PC-3 (cell line): Measurements from ENCODE around the gene SNAP47. TPM values are rescaled to one million over a fixed set of nuclear protein-coding genes. Genes with fewer than 3 reads are reported as not detected.

ENCODE experiments used
- ATAC-seq: fragments of 200-7000 bp; cut with Tn5 transposase; 2 replicates; pipeline ENCODE4 v1.9.1; 2020; ENCODE audit warnings: mild to moderate bottlenecking, moderate library complexity
- BruUV-seq: library from RNA; stranded (reverse); fragments of 400-500 nt; replicated peaks from 2 replicates; lab custom pipeline; 2021; lab: Mats Ljungman, UMichigan
- CTCF ChIA-PET: fragments of 300-600 bp; sonication (Branson Sonifier 250); formaldehyde crosslinking; loops from one replicate; lab custom pipeline; 2022; ENCODE audit warnings: antibody characterized with exemption; lab: Charles Lee
- POLR2A ChIA-PET: fragments of 300-600 bp; sonication (Branson Sonifier 250); formaldehyde crosslinking; loops from one replicate; lab custom pipeline; 2022; ENCODE audit warnings: antibody characterized with exemption; ENCODE audit not compliant: unreplicated experiment; lab: Charles Lee
- DNase-seq: peaks from one replicate; pipeline ENCODE4 v3.0.0-alpha.2; 2015
- H2AFZ ChIP-seq: fragments of 300-600 bp; sonication (generic); 2 replicates; pipeline ENCODE4 v1.6.0; 2016; ENCODE audit warnings: antibody characterized with exemption, low read length
- H3F3A ChIP-seq: fragments of 300-600 bp; sonication (generic); one replicate; pipeline ENCODE4 v1.6.0; 2017; ENCODE audit warnings: antibody characterized with exemption, low read length, control low read depth, mild to moderate bottlenecking; ENCODE audit not compliant: unreplicated experiment
- H3K27ac ChIP-seq: fragments of 300-600 bp; sonication (generic); 2 replicates; pipeline ENCODE4 v1.5.1; 2016; ENCODE audit warnings: mild to moderate bottlenecking, low read length
- H3K27me3 ChIP-seq: fragments of 300-600 bp; sonication (generic); 2 replicates; pipeline ENCODE4 v1.6.1; 2016; ENCODE audit warnings: low read length, mixed read lengths
- H3K36me3 ChIP-seq: fragments of 300-600 bp; sonication (generic); 2 replicates; pipeline ENCODE4 v1.6.1; 2016; ENCODE audit warnings: low read depth, mixed run types, low read length, mixed read lengths
- H3K4me1 ChIP-seq: fragments of 300-600 bp; sonication (generic); 2 replicates; pipeline ENCODE4 v1.5.1; 2016; ENCODE audit warnings: low read length; ENCODE audit not compliant: insufficient read depth
- H3K4me2 ChIP-seq: fragments of 300-600 bp; sonication (generic); 2 replicates; pipeline ENCODE4 v1.6.0; 2016; ENCODE audit warnings: low read length
- H3K4me3 ChIP-seq: fragments of 300-600 bp; sonication (generic); 2 replicates; pipeline ENCODE4 v1.5.1; 2016; ENCODE audit warnings: mild to moderate bottlenecking, low read length, mixed read lengths
- H3K79me2 ChIP-seq: fragments of 300-600 bp; sonication (generic); 2 replicates; pipeline ENCODE4 v1.6.1; 2017; ENCODE audit warnings: low read length, mixed read lengths
- H3K9ac ChIP-seq: fragments of 300-600 bp; sonication (generic); 2 replicates; pipeline ENCODE4 v1.6.0; 2016; ENCODE audit warnings: mild to moderate bottlenecking, low read length
- H3K9me2 ChIP-seq: fragments of 300-600 bp; sonication (generic); replicated peaks from 2 replicates; pipeline ENCODE4 v1.6.1; 2016; ENCODE audit warnings: mixed run types, low read length, mixed read lengths
- H3K9me3 ChIP-seq: fragments of 300-600 bp; sonication (generic); 2 replicates; pipeline ENCODE4 v1.6.1; 2016; ENCODE audit warnings: low read length, mixed read lengths
- H4K20me1 ChIP-seq: fragments of 300-600 bp; sonication (generic); 2 replicates; pipeline ENCODE4 v1.6.1; 2016; ENCODE audit warnings: low read length, mixed read lengths
- EZH2 ChIP-seq: fragments of 300-600 bp; sonication (generic); IDR thresholded peaks from one replicate; pipeline ENCODE4 v1.6.1; 2017; ENCODE audit warnings: antibody characterized with exemption, mild to moderate bottlenecking, low read length; ENCODE audit not compliant: unreplicated experiment
- EZH2phosphoT487 ChIP-seq: fragments of 300-600 bp; sonication (generic); IDR thresholded peaks from 2 replicates; pipeline ENCODE4 v1.6.1; 2018; ENCODE audit warnings: mild to moderate bottlenecking, antibody characterized with exemption, low read length, borderline replicate concordance
- intact Hi-C: fragments of 100-400 bp; cut with micrococcal nuclease; formaldehyde crosslinking; loops from 2 replicates; pipeline ENCODE4 v1.9.0; 2023
- total RNA-seq: library from RNA; depleted of rRNA; stranded (reverse); fragments of >200 nt; gene quantifications from 2 replicates; pipeline ENCODE4 v1.2.3, GENCODE V29; 2014
- TF ChIP-seq, protein P1 (sequence below): fragments of 300-600 bp; sonication (generic); conservative IDR thresholded peaks from 2 replicates; pipeline ENCODE4 v1.5.1; 2017; ENCODE audit warnings: antibody characterized with exemption, low read depth, mild to moderate bottlenecking, low read length

SNAP47 gene
- total RNA-seq, 1 experiment from 2014 or later = 123 TPM

DNA sequence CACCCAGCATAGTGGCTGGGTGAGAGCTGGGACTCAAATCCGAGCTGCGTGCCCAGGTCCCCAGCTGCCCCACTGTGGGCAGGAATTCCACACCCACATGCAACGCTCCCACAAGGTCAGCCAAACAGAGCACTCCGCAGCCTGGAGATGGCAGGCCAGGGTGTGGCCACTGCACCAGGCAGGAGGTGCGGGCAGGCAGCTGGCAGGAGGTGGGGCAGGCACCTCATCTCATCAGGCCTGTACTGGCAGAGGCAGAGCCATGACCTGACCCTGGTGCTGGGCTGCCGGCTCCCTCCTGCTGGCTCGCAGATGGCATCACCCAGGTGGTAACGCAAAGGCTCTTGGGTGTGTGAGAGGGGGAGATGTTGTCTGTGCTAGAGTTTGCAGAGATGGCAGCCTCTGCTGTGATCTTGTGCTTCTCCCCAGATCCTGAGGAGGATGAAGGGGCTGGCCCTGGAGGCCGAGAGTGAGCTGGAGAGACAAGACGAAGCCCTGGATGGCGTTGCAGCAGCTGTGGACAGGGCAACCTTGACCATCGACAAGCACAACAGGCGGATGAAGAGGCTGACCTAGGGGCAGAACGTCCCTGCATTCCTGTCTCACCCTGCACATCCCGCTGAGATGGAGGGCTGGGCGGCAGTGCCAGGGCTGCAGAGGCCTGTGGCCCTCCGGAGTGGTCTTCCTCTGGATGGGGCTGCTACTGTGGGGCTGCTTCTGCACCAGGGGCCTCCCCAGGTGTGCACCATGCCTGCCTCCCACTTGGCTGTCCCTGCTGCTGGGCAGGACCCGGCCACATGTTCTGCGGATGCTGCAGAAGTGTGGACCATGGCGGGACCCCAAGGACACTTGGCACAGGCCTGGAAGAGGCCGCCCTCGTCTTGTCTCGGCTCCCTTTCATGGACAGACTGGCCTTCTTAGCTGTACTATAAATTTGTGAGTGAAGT lies 45.1 kb downstream of the SNAP47 start:
- H3K27ac ChIP-seq = no peak overlapping the region
- ChIA-PET POLR2A (interaction anchor here (0.6 kb wide), 1 partner anchor 108 kb away, joined by 3 read pairs; no protein-coding TSS in a partner anchor), CTCF (no interaction called here)
- H3K4me3 ChIP-seq = no peak overlapping the region
- DNase-seq (no peak), ATAC-seq (no peak)
- intact Hi-C loops = loop anchor here (10.0 kb wide), 1 partner anchor 384 kb away; the partner anchor contains the start of gene IBA57
- H3F3A ChIP-seq = no peaks in the 10 kb centered on the region
- no peaks in the 10 kb centered on the region for H3K27me3 ChIP-seq
- no peak overlapping the region for H3K4me2 ChIP-seq
- no peaks in the 10 kb centered on the region for H3K9me2 ChIP-seq
- TF ChIP-seq EZH2 = no peak
- TF ChIP-seq, protein P1, sequence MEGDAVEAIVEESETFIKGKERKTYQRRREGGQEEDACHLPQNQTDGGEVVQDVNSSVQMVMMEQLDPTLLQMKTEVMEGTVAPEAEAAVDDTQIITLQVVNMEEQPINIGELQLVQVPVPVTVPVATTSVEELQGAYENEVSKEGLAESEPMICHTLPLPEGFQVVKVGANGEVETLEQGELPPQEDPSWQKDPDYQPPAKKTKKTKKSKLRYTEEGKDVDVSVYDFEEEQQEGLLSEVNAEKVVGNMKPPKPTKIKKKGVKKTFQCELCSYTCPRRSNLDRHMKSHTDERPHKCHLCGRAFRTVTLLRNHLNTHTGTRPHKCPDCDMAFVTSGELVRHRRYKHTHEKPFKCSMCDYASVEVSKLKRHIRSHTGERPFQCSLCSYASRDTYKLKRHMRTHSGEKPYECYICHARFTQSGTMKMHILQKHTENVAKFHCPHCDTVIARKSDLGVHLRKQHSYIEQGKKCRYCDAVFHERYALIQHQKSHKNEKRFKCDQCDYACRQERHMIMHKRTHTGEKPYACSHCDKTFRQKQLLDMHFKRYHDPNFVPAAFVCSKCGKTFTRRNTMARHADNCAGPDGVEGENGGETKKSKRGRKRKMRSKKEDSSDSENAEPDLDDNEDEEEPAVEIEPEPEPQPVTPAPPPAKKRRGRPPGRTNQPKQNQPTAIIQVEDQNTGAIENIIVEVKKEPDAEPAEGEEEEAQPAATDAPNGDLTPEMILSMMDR = no peak
- no peak for TF ChIP-seq EZH2phosphoT487
- BruUV-seq = no TSS peak
- H3K4me1 ChIP-seq = peaks cover 7% of the 10 kb centered on the region; the same call in 1 of the 2 replicates
- peaks cover 19% of the 10 kb centered on the region for H3K36me3 ChIP-seq
- no peaks in the 10 kb centered on the region for H4K20me1 ChIP-seq
- H3K9ac ChIP-seq = no peak overlapping the region
- H3K79me2 ChIP-seq = no peaks in the 10 kb centered on the region
- no peak overlapping the region for H2AFZ ChIP-seq
- no peaks in the 10 kb centered on the region for H3K9me3 ChIP-seq

- no TSS peak for BruUV-seq
- H3K9ac ChIP-seq = no peak overlapping the region
- ChIA-PET CTCF (no interaction called here), POLR2A (no interaction called here)
- peaks cover 16% of the 10 kb centered on the region for H3K36me3 ChIP-seq
- intact Hi-C loops = loop anchor here (10.0 kb wide), 1 partner anchor 383 kb away; the partner anchor contains the start of gene IBA57
- DNase-seq (no peak), ATAC-seq (no peak)
- H3K27ac ChIP-seq = no peak overlapping the region
- H3K4me2 ChIP-seq = no peak overlapping the region
- H3K9me3 ChIP-seq = no peaks in the 10 kb centered on the region
- no peaks in the 10 kb centered on the region for H4K20me1 ChIP-seq
- H3F3A ChIP-seq = no peaks in the 10 kb centered on the region
- no peaks in the 10 kb centered on the region for H3K27me3 ChIP-seq
- no peak overlapping the region for H2AFZ ChIP-seq
- no peaks in the 10 kb centered on the region for H3K9me2 ChIP-seq
- TF ChIP-seq EZH2phosphoT487 = no peak
- H3K4me3 ChIP-seq = no peak overlapping the region
- H3K79me2 ChIP-seq = no peaks in the 10 kb centered on the region
- no peaks in the 10 kb centered on the region for H3K4me1 ChIP-seq
Measured at GRCh38 chr1:227781314-227781930, 46.2 kb downstream of the SNAP47 start.

DNA sequence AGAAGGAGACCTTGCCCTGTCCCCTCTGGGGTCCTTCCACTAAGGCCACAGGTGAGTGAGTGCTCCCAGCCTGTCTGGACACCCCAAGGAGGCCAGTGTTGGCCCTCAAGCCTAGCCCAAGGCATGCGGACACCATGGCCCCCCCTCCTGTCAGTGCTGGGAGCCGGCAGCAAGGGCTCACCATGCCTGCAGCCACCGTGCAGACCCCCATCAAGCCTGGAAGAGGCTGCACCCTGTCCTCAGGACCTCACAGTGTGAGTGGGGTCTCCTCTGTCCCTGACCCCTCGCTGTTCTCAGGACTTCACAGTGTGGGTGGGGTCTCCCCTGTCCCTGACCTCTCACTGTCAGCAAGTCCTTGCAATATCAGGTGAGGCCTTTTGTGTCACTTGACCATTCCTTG lies 47.0 kb downstream of the SNAP47 start:
- Histone ChIP-seq H3K4me2 (no peak overlapping the region), H3K36me3 (peaks cover 12% of the 10 kb centered on the region), H2AFZ (no peak overlapping the region), H3K4me3 (no peak overlapping the region), H3K79me2 (no peaks in the 10 kb centered on the region), H3K27ac (no peak overlapping the region), H3F3A (no peaks in the 10 kb centered on the region), H3K9ac (no peak overlapping the region), H3K4me1 (peaks cover 5% of the 10 kb centered on the region), H3K9me2 (no peaks in the 10 kb centered on the region), H4K20me1 (no peaks in the 10 kb centered on the region), H3K27me3 (no peaks in the 10 kb centered on the region), H3K9me3 (no peaks in the 10 kb centered on the region)
- POLR2A ChIA-PET = no interaction called here
- no peak for ATAC-seq
- intact Hi-C loops = loop anchor here (10.0 kb wide), 1 partner anchor 383 kb away; the partner anchor contains the start of gene IBA57
- no TSS peak for BruUV-seq
- CTCF ChIA-PET = no interaction called here
- TF ChIP-seq, protein P1 = no peak
- TF ChIP-seq EZH2phosphoT487 = no peak
- no peak for TF ChIP-seq EZH2
- DNase-seq = no peak
